ENCODE results near the gene SSBP3. TPM values are rescaled to one million over a fixed set of nuclear protein-coding genes. Genes with fewer than 3 reads are reported as not detected.

Gene SSBP3
- total and polyA plus RNA-seq, 9 of the 15 experiments (the other 6 are each of a cell fraction or from before 2014, with no cell fraction given), result 8.7 to 108 (median 33.8) TPM

- TF ChIP-seq MAZ (CRISPR knock-in tag; conservative IDR thresholded peaks at IDR 0.05 in 1 of 2, IDR thresholded peaks at IDR 0.05 in 1 of 2), result peak in 1 of 2 experiments; percentile 44; a peak in 1 of 4 replicates
These were observed 95.5 kb downstream of the SSBP3 start (continued) for GRCh38 chr1:54310439-54311328.

GRCh38 chr1:54309631-54310366, 96.4 kb downstream of the SSBP3 start:
- BruUV-seq (replicated peaks), result no TSS peak
- POLR2A ChIA-PET, result interaction anchor here (1.0 to 1.4 kb wide), 2 partner anchors 12 to 77 kb away, joined by 3 read pairs; no protein-coding TSS in a partner anchor
- H3K4me1 ChIP-seq (replicated peaks in 1 of 2; ENCODE audit: control insufficient read depth in 2 of 2, insufficient read depth in 2 of 2, low read length in 2 of 2), result peaks cover 23 to 37% of the 10 kb centered on the region in 2 experiments
- TF ChIP-seq E4F1 (CRISPR knock-in tag; IDR thresholded peaks at IDR 0.05; ENCODE audit: borderline replicate concordance), result no peak
- no peak for TF ChIP-seq PTBP1 (IDR thresholded peaks at IDR 0.05; ENCODE audit: low read depth, low read length)
- no peak for TF ChIP-seq NR2F6 (CRISPR knock-in tag; IDR thresholded peaks at IDR 0.05)
- TF ChIP-seq NR2C1 (IDR thresholded peaks at IDR 0.05), result no peak
- no peak for TF ChIP-seq NR2C1 (tag; IDR thresholded peaks at IDR 0.05)
- no peak for TF ChIP-seq FOSL1 (tag; conservative IDR thresholded peaks at IDR 0.05)
- TF ChIP-seq CUX1 (CRISPR knock-in tag; IDR thresholded peaks at IDR 0.05), result no peak
- TF ChIP-seq COPS2 (conservative IDR thresholded peaks at IDR 0.05), result no peak

More at GRCh38 chr1:54309631-54310366, 96.4 kb downstream of the SSBP3 start:
- intact Hi-C loops (cut with micrococcal nuclease), result loop anchor here (2.0 to 5.0 kb wide), 3 partner anchors 37 to 99 kb away; no protein-coding TSS in a partner anchor
- H4K20me1 ChIP-seq (replicated peaks; ENCODE audit: control insufficient read depth, insufficient read depth, low read length), result peaks cover 53% of the 10 kb centered on the region
- no peaks in the 10 kb centered on the region for H3K9me3 ChIP-seq (replicated peaks; ENCODE audit: control insufficient read depth, insufficient read depth, low read depth, low read length)
- CTCF ChIA-PET (ENCODE audit: low intra/inter-chr PET ratio), result no interaction called here
- H3K4me3 ChIP-seq, result no peak overlapping the region
- DNase-seq (ENCODE audit: extremely low read depth in 1 of 4, low spot score in 3 of 4) (no peak), FAIRE-seq (no peak), ATAC-seq (no peak)
- H3K27ac ChIP-seq (ENCODE audit: extremely low read depth, low read depth, low read length), result no peak overlapping the region
- no peaks in the 10 kb centered on the region for H3K27me3 ChIP-seq (ENCODE audit: control insufficient read depth in 2 of 2, insufficient read depth in 2 of 2, low read length in 2 of 2)
- 0 out of 3 replicates have a peak, but pooled peaks cover 6% of the 10 kb centered on the region for H3K36me3 ChIP-seq (ENCODE audit: control insufficient read depth, insufficient read depth, low read length)
- peaks cover 74% of the 10 kb centered on the region for H3K79me2 ChIP-seq (ENCODE audit: control insufficient read depth, insufficient read depth, low read length)
- H3K9ac ChIP-seq (ENCODE audit: insufficient read depth in 1 of 2, low read depth in 2 of 2, low read length in 2 of 2), result 0 out of 4 replicates have a peak overlapping the region, but pooled peaks of 1 of the 2 experiments have one; percentile 23
- peaks cover 5% of the 10 kb centered on the region for H3K9me1 ChIP-seq (ENCODE audit: control insufficient read depth, insufficient read depth, low read length)
- H3K4me2 ChIP-seq (ENCODE audit: insufficient read depth, low read length), result no peak overlapping the region
- no peak overlapping the region for H2AFZ ChIP-seq (ENCODE audit: low read depth, low read length)
- 82% methylated on average over 16 of the region's 19 CpGs for WGBS (ENCODE audit: insufficient coverage, low coverage, missing lambda C conversion rate)
- in situ Hi-C loops (cut with MboI), result loop anchor here (25.0 kb wide), 1 partner anchor 178 kb away; no protein-coding TSS in a partner anchor
